Nephron progenitor cell (in vitro differentiated cells): ENCODE measurements around the gene SOSTDC1.

Source experiments
- DNase-seq: peaks from one replicate; pipeline ENCODE4 v3.0.0; 2021
- H3K27ac Mint-ChIP-seq: 2 replicates; pipeline ENCODE4 v1.8.0; 2021; ENCODE audit warnings: mild to moderate bottlenecking, moderate library complexity, mixed read lengths
- H3K27me3 Mint-ChIP-seq: 2 replicates; pipeline ENCODE4 v1.8.0; 2021; ENCODE audit warnings: mild to moderate bottlenecking, low read depth, mixed read lengths; ENCODE audit not compliant: poor library complexity
- H3K36me3 Mint-ChIP-seq: 2 replicates; pipeline ENCODE4 v1.8.0; 2021; ENCODE audit warnings: low read depth, mixed read lengths
- H3K4me1 Mint-ChIP-seq: 2 replicates; pipeline ENCODE4 v1.8.0; 2021; ENCODE audit warnings: mixed read lengths
- H3K4me3 Mint-ChIP-seq: 2 replicates; pipeline ENCODE4 v1.8.0; 2021; ENCODE audit warnings: mild to moderate bottlenecking, moderate library complexity, mixed read lengths
- H3K9me3 Mint-ChIP-seq: 2 replicates; pipeline ENCODE4 v1.8.0; 2021; ENCODE audit warnings: mild to moderate bottlenecking, moderate library complexity, mixed read lengths
- CTCF ChIP-seq: fragments of 200-600 bp; sonication (generic); IDR thresholded peaks from 2 replicates; pipeline ENCODE4 v1.5.0; 2021; ENCODE audit warnings: antibody characterized with exemption

SOSTDC1 gene

GRCh38 chr7:16504019-16504418 lies 38.5 kb upstream of the SOSTDC1 start:
- TF ChIP-seq CTCF = no peak
- no peaks in the 10 kb centered on the region for H3K4me1 Mint-ChIP-seq
- peaks cover 10% of the 10 kb centered on the region for H3K9me3 Mint-ChIP-seq
- H3K4me3 Mint-ChIP-seq = no peak overlapping the region
- H3K36me3 Mint-ChIP-seq = no peaks in the 10 kb centered on the region
- H3K27me3 Mint-ChIP-seq = peaks cover 6% of the 10 kb centered on the region
- no peak for DNase-seq
- H3K27ac Mint-ChIP-seq = no peak overlapping the region

- peaks cover 6% of the 10 kb centered on the region for H3K27me3 Mint-ChIP-seq
- peaks cover 10% of the 10 kb centered on the region for H3K9me3 Mint-ChIP-seq
- no peak for DNase-seq
- H3K36me3 Mint-ChIP-seq = no peaks in the 10 kb centered on the region
- no peak for TF ChIP-seq CTCF
- H3K27ac Mint-ChIP-seq = no peak overlapping the region
- H3K4me3 Mint-ChIP-seq = no peak overlapping the region
- peaks cover 11% of the 10 kb centered on the region for H3K4me1 Mint-ChIP-seq
Measured at GRCh38 chr7:16502303-16502702, 36.8 kb upstream of the SOSTDC1 start.

- Mint-ChIP-seq H3K9me3 (peaks cover 10% of the 10 kb centered on the region), H3K27me3 (peaks cover 6% of the 10 kb centered on the region), H3K4me3 (no peak overlapping the region), H3K27ac (no peak overlapping the region), H3K36me3 (no peaks in the 10 kb centered on the region), H3K4me1 (peaks cover 13% of the 10 kb centered on the region)
- no peak for DNase-seq
- TF ChIP-seq CTCF = no peak
Measured at GRCh38 chr7:16498122-16498521, 32.6 kb upstream of the SOSTDC1 start.

- H3K9me3 Mint-ChIP-seq = no peaks in the 10 kb centered on the region
- H3K4me3 Mint-ChIP-seq = no peak overlapping the region
- H3K27ac Mint-ChIP-seq = no peak overlapping the region
- DNase-seq = no peak
- no peaks in the 10 kb centered on the region for H3K36me3 Mint-ChIP-seq
- TF ChIP-seq CTCF = no peak
- H3K27me3 Mint-ChIP-seq = peaks cover 2% of the 10 kb centered on the region
- H3K4me1 Mint-ChIP-seq = peaks cover 22% of the 10 kb centered on the region
Measured at GRCh38 chr7:16494955-16495719, 29.6 kb upstream of the SOSTDC1 start.

- no peak for DNase-seq
Measured at GRCh38 chr7:16494551-16494950, 29.0 kb upstream of the SOSTDC1 start.

More at GRCh38 chr7:16494551-16494950, 29.0 kb upstream of the SOSTDC1 start:
- H3K27ac Mint-ChIP-seq = no peak overlapping the region
- H3K4me3 Mint-ChIP-seq = no peak overlapping the region
- TF ChIP-seq CTCF = no peak
- no peaks in the 10 kb centered on the region for H3K9me3 Mint-ChIP-seq
- H3K4me1 Mint-ChIP-seq = peaks cover 22% of the 10 kb centered on the region
- H3K36me3 Mint-ChIP-seq = no peaks in the 10 kb centered on the region
- no peaks in the 10 kb centered on the region for H3K27me3 Mint-ChIP-seq
